ENCODE data around the gene XYLT1. TPM values are rescaled to one million over a fixed set of nuclear protein-coding genes. Genes with fewer than 3 reads are reported as not detected.

XYLT1 gene
- total RNA-seq, 3 donors from 2014 or later = 23.1 to 44.0 (median 34.1) TPM

GRCh38 chr16:17291289-17291688 lies 179.5 kb downstream of the XYLT1 start:
- TF ChIP-seq CTCF (IDR thresholded peaks at IDR 0.05) = no peak
- intact Hi-C loops (cut with DNase I, micrococcal nuclease) = no loop called here
- no peaks in the 10 kb centered on the region for H3K36me3 ChIP-seq (ENCODE audit: low read depth)
- no peaks in the 10 kb centered on the region for H3K9me3 ChIP-seq
- DNase-seq = no peak
- H3K4me1 ChIP-seq (ENCODE audit: low read depth) = no peaks in the 10 kb centered on the region
- ATAC-seq = no peak
- H3K4me3 ChIP-seq = no peak overlapping the region

GRCh38 chr16:17289674-17290635 lies 180.8 kb downstream of the XYLT1 start:
- intact Hi-C loops (cut with DNase I, micrococcal nuclease) = no loop called here
- H3K9me3 ChIP-seq = no peaks in the 10 kb centered on the region
- ATAC-seq = no peak

GRCh38 chr16:17289050-17289449 lies 181.7 kb downstream of the XYLT1 start:
- no peak for ATAC-seq
- no peak for DNase-seq
- no peaks in the 10 kb centered on the region for H3K4me1 ChIP-seq (ENCODE audit: low read depth)
- intact Hi-C loops (cut with DNase I, micrococcal nuclease) = no loop called here
- no peaks in the 10 kb centered on the region for H3K36me3 ChIP-seq (ENCODE audit: low read depth)
- no peak overlapping the region for H3K4me3 ChIP-seq
- no peak for TF ChIP-seq CTCF (IDR thresholded peaks at IDR 0.05)
- H3K9me3 ChIP-seq = no peaks in the 10 kb centered on the region

More at GRCh38 chr16:17289674-17290635, 180.8 kb downstream of the XYLT1 start:
- no peak for TF ChIP-seq CTCF (IDR thresholded peaks at IDR 0.05)
- Histone ChIP-seq H3K4me1 (ENCODE audit: low read depth) (no peaks in the 10 kb centered on the region), H3K4me3 (no peak overlapping the region), H3K36me3 (ENCODE audit: low read depth) (no peaks in the 10 kb centered on the region)
- DNase-seq = no peak

GRCh38 chr16:17287166-17287800 lies 183.5 kb downstream of the XYLT1 start:
- H3K36me3 ChIP-seq (ENCODE audit: low read depth) = no peaks in the 10 kb centered on the region
- no peak for TF ChIP-seq CTCF (IDR thresholded peaks at IDR 0.05)
- DNase-seq = no peak
- no peaks in the 10 kb centered on the region for H3K4me1 ChIP-seq (ENCODE audit: low read depth)
- H3K4me3 ChIP-seq = no peak overlapping the region
- no peaks in the 10 kb centered on the region for H3K9me3 ChIP-seq
- no peak for ATAC-seq
- intact Hi-C loops (cut with DNase I, micrococcal nuclease) = no loop called here

- intact Hi-C loops (cut with DNase I, micrococcal nuclease) = no loop called here
Observed at GRCh38 chr16:17286443-17286842, 184.3 kb downstream of the XYLT1 start.

More at GRCh38 chr16:17286443-17286842, 184.3 kb downstream of the XYLT1 start:
- no peaks in the 10 kb centered on the region for H3K36me3 ChIP-seq (ENCODE audit: low read depth)
- no peak for TF ChIP-seq CTCF (IDR thresholded peaks at IDR 0.05)
- DNase-seq (no peak), ATAC-seq (no peak)
- H3K9me3 ChIP-seq = no peaks in the 10 kb centered on the region
- peaks cover 3% of the 10 kb centered on the region for H3K4me1 ChIP-seq (ENCODE audit: low read depth)
- H3K4me3 ChIP-seq = no peak overlapping the region
